ENCODE measurements around the gene BASP1. TPM values are rescaled to one million over a fixed set of nuclear protein-coding genes. Genes with fewer than 3 reads are reported as not detected.

BASP1 gene
- total RNA-seq, 4 donors from 2014 or later, result 10.1 to 29.6 (median 23.0) TPM

- no peak overlapping the region for H3K27ac ChIP-seq
- no peaks in the 10 kb centered on the region for H3K36me3 ChIP-seq
- no peaks in the 10 kb centered on the region for H3K9me3 ChIP-seq
- DNase-seq, result no peak
- 89 to 94% methylated on average over 10 of the region's 10 CpGs for WGBS, 2 donors
- H3K4me1 ChIP-seq, result peaks cover 5 to 20% of the 10 kb centered on the region in 2 donors
- no peak for TF ChIP-seq CTCF (IDR thresholded peaks at IDR 0.05)
- TF ChIP-seq POLR2A (IDR thresholded peaks at IDR 0.05), result no peak
- no peak overlapping the region for H3K4me3 ChIP-seq (replicated peaks in 1 of 3)
- intact Hi-C loops (cut with DNase I), result no loop called here
- H3K27me3 ChIP-seq, result no peaks in the 10 kb centered on the region
Measured at GRCh38 chr5:17230808-17231525, 13.5 kb downstream of the BASP1 start.

- no peak overlapping the region for H3K27ac ChIP-seq
- H3K27me3 ChIP-seq, result no peaks in the 10 kb centered on the region
- intact Hi-C loops (cut with DNase I), result no loop called here
- no peaks in the 10 kb centered on the region for H3K9me3 ChIP-seq
- H3K4me3 ChIP-seq (replicated peaks in 1 of 3), result no peak overlapping the region
- no peaks in the 10 kb centered on the region for H3K36me3 ChIP-seq
- 87% methylated on average over 9 of the region's 9 CpGs for WGBS, 2 donors
- DNase-seq, result no peak
- no peak for TF ChIP-seq CTCF (IDR thresholded peaks at IDR 0.05)
- no peak for TF ChIP-seq POLR2A (IDR thresholded peaks at IDR 0.05)
- H3K4me1 ChIP-seq, result peaks cover 5 to 20% of the 10 kb centered on the region in 2 donors
Measured at GRCh38 chr5:17232405-17232804, 15.0 kb downstream of the BASP1 start.

- no peaks in the 10 kb centered on the region for H3K9me3 ChIP-seq
- H3K36me3 ChIP-seq, result no peaks in the 10 kb centered on the region
- H3K4me1 ChIP-seq, result peaks cover 5 to 10% of the 10 kb centered on the region in 2 donors
- intact Hi-C loops (cut with DNase I), result no loop called here
- TF ChIP-seq POLR2A (IDR thresholded peaks at IDR 0.05) (no peak), CTCF (IDR thresholded peaks at IDR 0.05) (no peak)
- WGBS, 2 donors, result 90 to 92% methylated on average over 6 of the region's 6 CpGs
- DNase-seq, result no peak
- no peaks in the 10 kb centered on the region for H3K27me3 ChIP-seq
- no peak overlapping the region for H3K4me3 ChIP-seq (replicated peaks in 1 of 3)
- H3K27ac ChIP-seq, result no peak overlapping the region
Measured at GRCh38 chr5:17233488-17233887, 16.1 kb downstream of the BASP1 start.

GRCh38 chr5:17234374-17234773 lies 16.9 kb downstream of the BASP1 start:
- Histone ChIP-seq H3K9me3 (no peaks in the 10 kb centered on the region), H3K4me1 (peaks cover under 1 to 2% of the 10 kb centered on the region in 2 donors), H3K36me3 (no peaks in the 10 kb centered on the region), H3K4me3 (replicated peaks in 1 of 3) (no peak overlapping the region), H3K27me3 (no peaks in the 10 kb centered on the region), H3K27ac (no peak overlapping the region)
- 95 to 97% methylated on average over 5 of the region's 5 CpGs for WGBS, 2 donors
- TF ChIP-seq POLR2A (IDR thresholded peaks at IDR 0.05) (no peak), CTCF (IDR thresholded peaks at IDR 0.05) (no peak)
- no peak for DNase-seq
- intact Hi-C loops (cut with DNase I), result no loop called here

GRCh38 chr5:17235731-17236330 lies 18.4 kb downstream of the BASP1 start:
- Histone ChIP-seq H3K4me1 (peaks cover 2 to 3% of the 10 kb centered on the region in 2 donors), H3K9me3 (no peaks in the 10 kb centered on the region), H3K27me3 (no peaks in the 10 kb centered on the region), H3K4me3 (replicated peaks in 1 of 3) (no peak overlapping the region), H3K27ac (no peak overlapping the region), H3K36me3 (no peaks in the 10 kb centered on the region)
- TF ChIP-seq CTCF (IDR thresholded peaks at IDR 0.05) (no peak), POLR2A (IDR thresholded peaks at IDR 0.05) (no peak)
- 91 to 96% methylated on average over 5 of the region's 5 CpGs for WGBS, 2 donors
- intact Hi-C loops (cut with DNase I), result no loop called here
- DNase-seq, result no peak
